ENCODE data around the gene FXR1. TPM values are rescaled to one million over a fixed set of nuclear protein-coding genes. Genes with fewer than 3 reads are reported as not detected.

Gene FXR1
- total RNA-seq, 1 experiment from 2014 or later = 343 TPM

GRCh38 chr3:180934638-180935037 is 22.2 kb downstream of the FXR1 start:
- no TSS peak for BruUV-seq (replicated peaks)

DNA sequence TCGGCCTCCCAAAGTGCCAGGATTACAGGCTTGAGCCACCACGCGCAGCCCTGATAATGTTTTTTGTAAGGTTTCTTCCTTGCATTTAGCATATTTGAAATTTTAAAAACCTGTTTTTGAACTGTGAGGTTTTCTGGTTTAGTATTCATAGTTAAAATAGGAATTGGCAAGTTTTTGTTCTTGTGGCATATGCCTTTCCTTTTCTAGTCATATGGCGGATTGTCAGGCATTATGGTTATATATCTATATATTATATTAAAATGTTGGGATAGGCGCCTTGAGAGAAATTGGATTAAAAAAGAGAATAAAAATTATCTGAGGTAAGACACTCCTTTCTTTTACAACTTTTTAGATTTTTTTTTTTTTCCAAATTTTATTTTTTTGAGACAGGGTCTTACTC is 28.4 kb downstream of the FXR1 start:
- Mint-ChIP-seq H3K4me1 (ENCODE audit: low read depth, unreplicated experiment) (no peaks in the 10 kb centered on the region), H3K27me3 (ENCODE audit: unreplicated experiment) (no peaks in the 10 kb centered on the region), H3K4me3 (ENCODE audit: low read depth, unreplicated experiment) (no peak overlapping the region), H3K27ac (ENCODE audit: unreplicated experiment) (no peak overlapping the region), H3K36me3 (ENCODE audit: insufficient read depth, unreplicated experiment) (peaks cover 69% of the 10 kb centered on the region), H3K9me3 (ENCODE audit: low read depth, unreplicated experiment) (no peaks in the 10 kb centered on the region)
- no peak for DNase-seq
- CTCF ChIA-PET = no interaction called here
- intact Hi-C loops (cut with micrococcal nuclease; ENCODE audit: unreplicated experiment) = no loop called here
- no TSS peak for BruUV-seq (replicated peaks)
- TF ChIP-seq, protein P1, sequence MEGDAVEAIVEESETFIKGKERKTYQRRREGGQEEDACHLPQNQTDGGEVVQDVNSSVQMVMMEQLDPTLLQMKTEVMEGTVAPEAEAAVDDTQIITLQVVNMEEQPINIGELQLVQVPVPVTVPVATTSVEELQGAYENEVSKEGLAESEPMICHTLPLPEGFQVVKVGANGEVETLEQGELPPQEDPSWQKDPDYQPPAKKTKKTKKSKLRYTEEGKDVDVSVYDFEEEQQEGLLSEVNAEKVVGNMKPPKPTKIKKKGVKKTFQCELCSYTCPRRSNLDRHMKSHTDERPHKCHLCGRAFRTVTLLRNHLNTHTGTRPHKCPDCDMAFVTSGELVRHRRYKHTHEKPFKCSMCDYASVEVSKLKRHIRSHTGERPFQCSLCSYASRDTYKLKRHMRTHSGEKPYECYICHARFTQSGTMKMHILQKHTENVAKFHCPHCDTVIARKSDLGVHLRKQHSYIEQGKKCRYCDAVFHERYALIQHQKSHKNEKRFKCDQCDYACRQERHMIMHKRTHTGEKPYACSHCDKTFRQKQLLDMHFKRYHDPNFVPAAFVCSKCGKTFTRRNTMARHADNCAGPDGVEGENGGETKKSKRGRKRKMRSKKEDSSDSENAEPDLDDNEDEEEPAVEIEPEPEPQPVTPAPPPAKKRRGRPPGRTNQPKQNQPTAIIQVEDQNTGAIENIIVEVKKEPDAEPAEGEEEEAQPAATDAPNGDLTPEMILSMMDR (IDR thresholded peaks at IDR 0.05; ENCODE audit: unreplicated experiment) = no peak

More at GRCh38 chr3:180934638-180935037, 22.2 kb downstream of the FXR1 start:
- H3K27me3 Mint-ChIP-seq (ENCODE audit: unreplicated experiment) = no peaks in the 10 kb centered on the region
- TF ChIP-seq, protein P1 (IDR thresholded peaks at IDR 0.05; ENCODE audit: unreplicated experiment) = no peak
- peaks cover 35% of the 10 kb centered on the region for H3K4me1 Mint-ChIP-seq (ENCODE audit: low read depth, unreplicated experiment)
- no peak overlapping the region for H3K4me3 Mint-ChIP-seq (ENCODE audit: low read depth, unreplicated experiment)
- CTCF ChIA-PET = interaction anchor here (1.6 kb wide), 1 partner anchor 22 kb away, joined by 6 read pairs; the partner anchor contains the start of gene FXR1
- intact Hi-C loops (cut with micrococcal nuclease; ENCODE audit: unreplicated experiment) = no loop called here
- H3K36me3 Mint-ChIP-seq (ENCODE audit: insufficient read depth, unreplicated experiment) = peaks cover 42% of the 10 kb centered on the region
- H3K9me3 Mint-ChIP-seq (ENCODE audit: low read depth, unreplicated experiment) = no peaks in the 10 kb centered on the region
- no peak for DNase-seq
- H3K27ac Mint-ChIP-seq (ENCODE audit: unreplicated experiment) = no peak overlapping the region

DNA sequence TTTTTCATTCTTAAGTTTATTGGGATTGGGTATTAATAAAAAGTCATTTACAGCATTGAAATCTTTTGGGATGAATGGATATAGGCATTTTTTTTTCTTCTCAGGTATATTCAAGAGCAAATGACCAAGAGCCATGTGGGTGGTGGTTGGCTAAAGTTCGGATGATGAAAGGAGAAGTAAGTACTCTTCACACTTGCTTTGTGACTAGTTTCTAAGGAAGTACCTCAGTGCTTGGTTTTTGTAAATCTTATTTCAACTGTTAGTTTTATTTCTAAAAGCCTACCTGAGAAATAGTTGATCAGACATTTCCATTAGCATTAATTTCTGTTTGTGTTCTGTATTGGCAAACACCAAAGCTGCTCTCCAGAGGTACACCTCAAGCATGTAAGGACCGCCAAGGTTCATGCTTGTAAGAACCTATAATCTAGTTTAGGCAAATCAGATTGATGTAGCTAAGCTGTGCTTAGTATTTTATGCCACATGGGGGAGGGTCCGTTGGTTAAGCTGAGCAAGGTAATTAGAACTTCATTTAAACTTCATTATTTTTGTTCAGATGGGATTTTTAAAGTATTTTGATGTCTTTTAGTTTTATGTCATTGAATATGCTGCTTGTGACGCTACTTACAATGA is 35.4 kb downstream of the FXR1 start:
- CTCF ChIA-PET = no interaction called here
- TF ChIP-seq, protein P1 (IDR thresholded peaks at IDR 0.05; ENCODE audit: unreplicated experiment) = no peak
- no TSS peak for BruUV-seq (replicated peaks)
- Mint-ChIP-seq H3K4me3 (ENCODE audit: low read depth, unreplicated experiment) (no peak overlapping the region), H3K4me1 (ENCODE audit: low read depth, unreplicated experiment) (no peaks in the 10 kb centered on the region), H3K9me3 (ENCODE audit: low read depth, unreplicated experiment) (no peaks in the 10 kb centered on the region), H3K27me3 (ENCODE audit: unreplicated experiment) (no peaks in the 10 kb centered on the region), H3K36me3 (ENCODE audit: insufficient read depth, unreplicated experiment) (peaks cover 65% of the 10 kb centered on the region), H3K27ac (ENCODE audit: unreplicated experiment) (no peak overlapping the region)
- intact Hi-C loops (cut with micrococcal nuclease; ENCODE audit: unreplicated experiment) = no loop called here
- DNase-seq = no peak

DNA sequence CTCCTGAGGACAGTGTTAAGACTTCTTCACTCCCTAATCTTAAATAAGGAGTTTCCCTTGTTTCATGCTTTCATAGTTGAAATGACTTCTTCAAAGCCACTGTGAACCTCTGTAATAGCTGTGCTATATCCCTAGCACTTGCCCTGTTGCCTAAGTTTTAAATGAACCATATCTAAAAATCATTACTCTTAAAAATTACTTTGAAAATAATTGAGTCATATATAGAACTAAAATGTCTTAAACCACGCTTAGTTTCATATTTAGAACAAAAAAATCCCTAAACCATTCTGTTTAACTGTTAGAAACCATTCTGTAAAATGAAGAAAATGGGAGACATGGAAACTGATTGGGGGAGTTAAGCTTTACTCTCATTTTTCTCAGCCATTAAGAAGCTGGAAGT is 47.2 kb downstream of the FXR1 start:
- BruUV-seq (replicated peaks) = no TSS peak
- no peaks in the 10 kb centered on the region for H3K27me3 Mint-ChIP-seq (ENCODE audit: unreplicated experiment)
- peaks cover 75% of the 10 kb centered on the region for H3K36me3 Mint-ChIP-seq (ENCODE audit: insufficient read depth, unreplicated experiment)
- no peaks in the 10 kb centered on the region for H3K9me3 Mint-ChIP-seq (ENCODE audit: low read depth, unreplicated experiment)
- no peaks in the 10 kb centered on the region for H3K4me1 Mint-ChIP-seq (ENCODE audit: low read depth, unreplicated experiment)
- no peak overlapping the region for H3K4me3 Mint-ChIP-seq (ENCODE audit: low read depth, unreplicated experiment)
- TF ChIP-seq, protein P1 (IDR thresholded peaks at IDR 0.05; ENCODE audit: unreplicated experiment) = no peak
- intact Hi-C loops (cut with micrococcal nuclease; ENCODE audit: unreplicated experiment) = no loop called here
- CTCF ChIA-PET = no interaction called here
- no peak overlapping the region for H3K27ac Mint-ChIP-seq (ENCODE audit: unreplicated experiment)
- DNase-seq = no peak
